Large intestine (tissue), 3 donors: ENCODE measurements around the gene CAPG. TPM values are rescaled to one million over a fixed set of nuclear protein-coding genes. Genes with fewer than 3 reads are reported as not detected.
"Not testable (repeated sequence)": the region's sequence is repeated elsewhere in the genome, so short reads cannot be mapped to it uniquely, and the experiment has no call there.

Experiments
- DNase-seq, 2 donors: peaks; one replicate each; pipeline versions ENCODE4 v3.0.0 to v3.0.0-alpha.2; 2013
- H3K27ac ChIP-seq: one replicate; pipeline ENCODE4 v1.5.1; 2013; ENCODE audit warnings: low read length
- H3K27me3 ChIP-seq: 2 replicates; pipeline ENCODE4 v1.6.1; 2013; ENCODE audit warnings: low read length; ENCODE audit not compliant: control insufficient read depth, insufficient read depth
- H3K36me3 ChIP-seq: 2 replicates; pipeline ENCODE4 v1.6.1; 2013; ENCODE audit warnings: low read length; ENCODE audit not compliant: control insufficient read depth, insufficient read depth
- H3K4me1 ChIP-seq: one replicate; pipeline ENCODE4 v1.6.1; 2013; ENCODE audit warnings: low read length; ENCODE audit not compliant: control insufficient read depth, insufficient read depth
- H3K4me3 ChIP-seq: one replicate; pipeline ENCODE4 v1.5.1; 2013; ENCODE audit warnings: low read length
- H3K9me3 ChIP-seq: one replicate; pipeline ENCODE4 v1.6.1; 2013; ENCODE audit warnings: mild to moderate bottlenecking, low read depth, low read length, moderate library complexity; ENCODE audit not compliant: control insufficient read depth
- WGBS: methylation state at CpG from one replicate; pipeline ENCODE4 v1.1.5; 2013; ENCODE audit warnings: low lambda C conversion rate; ENCODE audit not compliant: insufficient coverage; 5-methylcytosine and 5-hydroxymethylcytosine counted together
- polyA plus RNA-seq: library from polyadenylated mRNA; unstranded; fragments of 120-200 nt; gene quantifications from one replicate; pipeline ENCODE4 v1.2.1, GENCODE V29; 2013

CAPG gene
- polyA plus RNA-seq, 1 donor, result 40.7 TPM

DNA sequence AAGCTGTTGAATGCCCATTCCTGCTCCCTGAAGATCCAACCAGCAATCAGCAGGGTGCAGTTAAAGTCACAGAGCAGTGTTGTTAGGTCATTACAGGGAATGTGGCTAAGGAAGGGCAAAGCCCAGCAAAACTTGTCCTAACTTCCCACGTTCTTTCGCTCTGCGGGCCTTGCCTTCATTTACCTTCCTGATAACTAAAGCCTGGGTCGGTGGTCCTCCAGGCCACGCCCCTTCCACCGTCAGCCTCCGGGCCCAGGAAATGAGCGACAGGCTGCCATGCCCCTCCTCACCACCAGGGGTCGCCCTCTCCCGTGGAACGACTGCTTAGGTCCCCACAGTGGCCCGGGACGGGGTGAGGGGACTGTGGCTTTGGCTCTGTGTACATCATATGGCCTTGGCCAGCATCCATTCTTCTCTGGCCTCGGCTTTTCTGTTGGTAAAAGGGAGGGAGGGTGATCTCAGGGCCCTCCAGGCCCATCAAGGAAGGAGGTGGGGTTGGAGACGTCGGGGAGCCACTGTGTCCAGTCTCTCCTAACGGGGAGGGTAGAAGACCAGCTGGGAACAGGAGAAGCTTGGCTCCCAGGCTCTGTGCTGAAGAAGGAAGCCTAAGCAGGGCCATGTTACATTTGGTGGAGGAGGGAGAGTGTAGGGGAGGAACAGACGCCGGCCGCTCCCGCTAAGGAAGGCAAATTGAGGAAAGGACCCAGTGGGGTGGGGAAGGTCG is 10.5 kb upstream of the CAPG start:
- Histone ChIP-seq H3K4me3 (no peak overlapping the region), H3K4me1 (peaks cover 36% of the 10 kb centered on the region), H3K9me3 (peaks cover 3% of the 10 kb centered on the region), H3K27me3 (no peaks in the 10 kb centered on the region), H3K27ac (peak overlapping the region; percentile 76), H3K36me3 (no peaks in the 10 kb centered on the region)
- WGBS, result 100% methylated on average over 1 of the region's 22 CpGs
- DNase-seq, result peak; percentile 82 to 85

GRCh38 chr2:85419009-85419675 is 9.0 kb upstream of the CAPG start:
- H3K27me3 ChIP-seq, result no peaks in the 10 kb centered on the region
- H3K36me3 ChIP-seq, result no peaks in the 10 kb centered on the region
- peaks cover 38% of the 10 kb centered on the region for H3K4me1 ChIP-seq
- H3K9me3 ChIP-seq, result peaks cover 3% of the 10 kb centered on the region
- peak overlapping the region; percentile 77 for H3K4me3 ChIP-seq
- peak in 1 of 2 donors; percentile 67 for DNase-seq
- peak overlapping the region; percentile 76 for H3K27ac ChIP-seq
- no CpG with 5 or more reads among the region's 17 CpGs for WGBS

GRCh38 chr2:85418132-85419008 is 8.2 kb upstream of the CAPG start, which contains the start of gene SH2D6:
Gene SH2D6 (plus strand): TSS chr2:85418714. CDS start chr2:85429466, 10,752 bp downstream.
- Histone ChIP-seq H3K9me3 (peaks cover 3% of the 10 kb centered on the region), H3K27ac (peak within 1 kb of the TSS; percentile 76), H3K27me3 (no peaks in the 10 kb centered on the region), H3K4me1 (peaks cover 40% of the 10 kb centered on the region), H3K36me3 (no peaks in the 10 kb centered on the region), H3K4me3 (peak within 1 kb of the TSS; percentile 77)
- peak; percentile 76 to 92 for DNase-seq
- WGBS, result no CpG with 5 or more reads among the region's 57 CpGs

GRCh38 chr2:85415980-85416650 is 5.9 kb upstream of the CAPG start:
- Histone ChIP-seq H3K9me3 (peaks cover 3% of the 10 kb centered on the region), H3K4me1 (peaks cover 37% of the 10 kb centered on the region), H3K36me3 (no peaks in the 10 kb centered on the region), H3K27me3 (no peaks in the 10 kb centered on the region), H3K4me3 (no peak overlapping the region), H3K27ac (no peak overlapping the region)
- WGBS, result no CpG with 5 or more reads among the region's 12 CpGs
- DNase-seq, result no peak

DNA sequence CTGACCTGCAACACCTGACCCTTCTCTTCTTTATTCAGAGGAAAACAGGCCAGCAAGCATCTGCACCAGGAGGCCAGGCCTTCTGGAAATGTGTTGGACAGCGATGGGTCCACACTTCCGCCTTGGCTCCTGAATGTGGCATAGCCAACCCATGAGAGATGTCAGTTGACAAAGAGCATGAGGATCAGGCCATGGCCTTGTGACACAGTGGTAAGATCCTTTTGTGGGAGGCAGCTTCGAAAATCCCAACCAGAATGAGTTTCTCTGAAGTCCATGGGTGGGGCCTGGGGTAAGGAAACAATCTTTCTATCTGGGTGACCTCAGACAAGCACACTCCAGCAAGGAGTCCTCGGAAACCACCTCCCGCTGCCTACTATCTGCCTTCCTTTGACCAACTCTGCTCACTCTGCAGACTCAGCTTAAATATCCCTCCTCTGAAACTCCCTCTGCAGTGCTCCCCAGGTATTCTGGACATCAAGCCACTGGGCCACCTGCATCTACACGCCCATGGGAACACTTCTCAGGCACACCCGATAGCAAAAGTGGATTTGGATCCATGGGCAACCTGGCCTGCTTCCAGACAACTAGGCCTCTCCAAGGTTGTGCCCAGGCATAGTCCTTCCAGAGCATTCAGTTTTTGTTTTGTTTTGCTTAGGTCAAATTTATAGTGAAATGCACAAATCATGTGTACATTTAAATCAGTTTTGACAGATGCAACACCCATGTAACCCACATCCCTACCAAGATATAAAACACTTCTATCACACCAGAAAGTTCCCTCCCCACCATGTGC is 4.8 kb upstream of the CAPG start:
- DNase-seq, result peak in 1 of 2 donors; percentile 57
- peak overlapping the region; percentile 23 for H3K27ac ChIP-seq
- peaks cover 39% of the 10 kb centered on the region for H3K4me1 ChIP-seq
- H3K27me3 ChIP-seq, result no peaks in the 10 kb centered on the region
- no CpG with 5 or more reads among the region's 7 CpGs for WGBS
- no peaks in the 10 kb centered on the region for H3K36me3 ChIP-seq
- peaks cover 3% of the 10 kb centered on the region for H3K9me3 ChIP-seq
- no peak overlapping the region for H3K4me3 ChIP-seq

GRCh38 chr2:85414421-85414759 is 4.2 kb upstream of the CAPG start:
- Histone ChIP-seq H3K27ac (peak overlapping the region; percentile 80), H3K4me1 (peaks cover 39% of the 10 kb centered on the region)
- H3K27me3 ChIP-seq, H3K4me3 ChIP-seq, DNase-seq, H3K9me3 ChIP-seq, H3K36me3 ChIP-seq: not testable (repeated sequence)
- no CpG with 5 or more reads among the region's 5 CpGs for WGBS

GRCh38 chr2:85413592-85414420 is 3.6 kb upstream of the CAPG start:
- H3K36me3 ChIP-seq, result no peaks in the 10 kb centered on the region
- no peaks in the 10 kb centered on the region for H3K27me3 ChIP-seq
- H3K4me3 ChIP-seq, result peak overlapping the region; percentile 66
- peak; percentile 75 to 85 for DNase-seq
- peaks cover 3% of the 10 kb centered on the region for H3K9me3 ChIP-seq
- WGBS, result no CpG with 5 or more reads among the region's 44 CpGs
- H3K4me1 ChIP-seq, result peaks cover 35% of the 10 kb centered on the region
- peak overlapping the region; percentile 80 for H3K27ac ChIP-seq

- Histone ChIP-seq H3K4me1 (peaks cover 31% of the 10 kb centered on the region), H3K9me3 (no peaks in the 10 kb centered on the region), H3K27me3 (no peaks in the 10 kb centered on the region), H3K27ac (peak overlapping the region; percentile 28), H3K36me3 (no peaks in the 10 kb centered on the region), H3K4me3 (no peak overlapping the region)
- whole genome bisulfite sequencing, result no CpG with 5 or more reads among the region's 5 CpGs
- DNase-seq, result no peak
These were observed 1.2 kb upstream of the CAPG start for GRCh38 chr2:85411405-85411748.
